ENCODE measurements around the gene RPL18A.

The RPL18A gene

GRCh38 chr19:17910791-17911360, 51.2 kb downstream of the RPL18A start:
- no peak for DNase-seq

All from Kasumi-1 (cell line).